Measurements from ENCODE around the gene ANAPC15. TPM values are rescaled to one million over a fixed set of nuclear protein-coding genes. Genes with fewer than 3 reads are reported as not detected.

Gene ANAPC15
- total RNA-seq, 2 donors from 2014 or later, result 51.2 to 54.9 TPM

DNA sequence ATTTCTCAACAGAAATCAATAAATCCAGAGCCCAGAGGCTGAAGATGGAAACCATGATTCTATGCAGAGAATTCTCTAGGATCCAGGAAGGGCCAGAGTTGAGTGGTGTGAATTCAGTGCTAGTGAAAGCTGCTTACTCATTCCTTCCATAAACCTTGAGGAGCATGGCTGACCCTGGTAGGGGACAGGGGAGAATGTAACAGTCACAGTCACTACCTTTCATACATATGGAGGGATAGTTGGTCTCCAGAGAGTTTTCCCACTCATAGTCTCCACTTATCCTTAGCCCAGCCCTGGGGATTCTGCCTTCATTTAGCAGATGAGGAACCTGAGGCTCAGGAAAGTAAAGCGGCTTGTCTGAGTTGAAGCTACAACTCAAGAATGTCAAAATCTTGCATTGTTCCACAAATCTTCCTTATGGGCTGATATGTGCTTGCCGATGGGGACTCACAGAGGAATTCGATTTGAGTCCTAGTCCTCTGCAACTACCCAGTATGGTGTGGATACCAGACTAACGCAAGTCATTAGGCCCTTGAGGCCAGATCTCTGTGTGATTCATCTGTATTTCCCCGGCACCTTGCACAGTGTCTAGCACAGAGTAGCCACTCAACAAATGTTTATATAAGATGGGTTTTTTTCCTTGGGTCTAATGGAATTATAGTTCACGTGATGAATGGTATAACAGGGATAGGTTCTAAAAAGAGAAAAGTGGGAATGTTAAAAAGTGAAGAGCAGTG is 3.7 kb upstream of the ANAPC15 start:
- Mint-ChIP-seq H3K27ac (no peak overlapping the region), H3K36me3 (ENCODE audit: low read depth) (no peaks in the 10 kb centered on the region), H3K4me3 (no peak overlapping the region), H3K27me3 (ENCODE audit: insufficient read depth) (peaks cover 35% of the 10 kb centered on the region), H3K4me1 (peaks cover 26% of the 10 kb centered on the region), H3K9me3 (no peaks in the 10 kb centered on the region)
- H3K4me3 ChIP-seq (ENCODE audit: low read length), result no peak overlapping the region
- H3K9me3 ChIP-seq (ENCODE audit: control insufficient read depth, low read length), result no peaks in the 10 kb centered on the region
- TF ChIP-seq CTCF (conservative IDR thresholded peaks at IDR 0.05), result no peak
- no peaks in the 10 kb centered on the region for H3K36me3 ChIP-seq (ENCODE audit: control insufficient read depth, insufficient read depth, low read length)
- peaks cover 7% of the 10 kb centered on the region for H3K27me3 ChIP-seq (ENCODE audit: control insufficient read depth, insufficient read depth, low read length, poor library complexity, severe bottlenecking)
- H3K4me1 ChIP-seq (ENCODE audit: control insufficient read depth, insufficient read depth, low read length), result no peaks in the 10 kb centered on the region
- no peak overlapping the region for H3K9ac ChIP-seq (ENCODE audit: extremely low read depth, low read length, poor library complexity, severe bottlenecking)
- WGBS, 2 experiments (ENCODE audit: insufficient coverage in 1 of 2, insufficient read length in 1 of 2), result 92 to 94% methylated on average over 6 of the region's 6 CpGs
- no peak for DNase-seq
- no peak overlapping the region for H3K27ac ChIP-seq (ENCODE audit: low read depth, low read length)

DNA sequence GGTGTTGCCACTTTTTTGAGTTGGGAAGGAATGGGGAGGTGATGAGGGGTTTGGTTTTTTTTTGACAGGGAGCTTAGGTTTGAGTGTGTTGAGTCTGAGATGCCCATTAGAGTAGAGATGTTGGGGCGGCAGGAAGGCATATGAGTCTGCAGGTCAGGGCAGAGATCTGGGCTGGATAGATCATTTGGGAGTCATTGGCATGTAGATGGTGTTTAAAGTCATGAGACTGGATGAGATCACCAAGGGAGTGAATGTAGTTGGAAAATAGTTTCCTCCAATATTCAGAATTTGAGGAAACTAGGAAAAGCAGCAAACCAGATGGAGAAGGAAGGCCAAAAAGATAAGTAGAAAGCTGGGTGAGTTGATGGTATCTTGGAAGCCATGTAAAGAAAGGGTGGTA is 2.1 kb upstream of the ANAPC15 start:
- Mint-ChIP-seq H3K27me3 (ENCODE audit: insufficient read depth) (peaks cover 30% of the 10 kb centered on the region), H3K4me3 (no peak overlapping the region), H3K9me3 (no peaks in the 10 kb centered on the region), H3K36me3 (ENCODE audit: low read depth) (peaks cover 9% of the 10 kb centered on the region), H3K27ac (no peak overlapping the region), H3K4me1 (peaks cover 26% of the 10 kb centered on the region)
- no peak for TF ChIP-seq CTCF (conservative IDR thresholded peaks at IDR 0.05)
- Histone ChIP-seq H3K4me1 (ENCODE audit: control insufficient read depth, insufficient read depth, low read length) (no peaks in the 10 kb centered on the region), H3K9ac (ENCODE audit: extremely low read depth, low read length, poor library complexity, severe bottlenecking) (no peak overlapping the region), H3K27ac (ENCODE audit: low read depth, low read length) (no peak overlapping the region), H3K27me3 (ENCODE audit: control insufficient read depth, insufficient read depth, low read length, poor library complexity, severe bottlenecking) (peaks cover 7% of the 10 kb centered on the region), H3K36me3 (ENCODE audit: control insufficient read depth, insufficient read depth, low read length) (peaks cover 12% of the 10 kb centered on the region), H3K9me3 (ENCODE audit: control insufficient read depth, low read length) (no peaks in the 10 kb centered on the region), H3K4me3 (ENCODE audit: low read length) (no peak overlapping the region)
- WGBS, 2 experiments (ENCODE audit: insufficient coverage in 1 of 2, insufficient read length in 1 of 2), result 97 to 100% methylated on average over 1 of the region's 1 CpG
- no peak for DNase-seq

DNA sequence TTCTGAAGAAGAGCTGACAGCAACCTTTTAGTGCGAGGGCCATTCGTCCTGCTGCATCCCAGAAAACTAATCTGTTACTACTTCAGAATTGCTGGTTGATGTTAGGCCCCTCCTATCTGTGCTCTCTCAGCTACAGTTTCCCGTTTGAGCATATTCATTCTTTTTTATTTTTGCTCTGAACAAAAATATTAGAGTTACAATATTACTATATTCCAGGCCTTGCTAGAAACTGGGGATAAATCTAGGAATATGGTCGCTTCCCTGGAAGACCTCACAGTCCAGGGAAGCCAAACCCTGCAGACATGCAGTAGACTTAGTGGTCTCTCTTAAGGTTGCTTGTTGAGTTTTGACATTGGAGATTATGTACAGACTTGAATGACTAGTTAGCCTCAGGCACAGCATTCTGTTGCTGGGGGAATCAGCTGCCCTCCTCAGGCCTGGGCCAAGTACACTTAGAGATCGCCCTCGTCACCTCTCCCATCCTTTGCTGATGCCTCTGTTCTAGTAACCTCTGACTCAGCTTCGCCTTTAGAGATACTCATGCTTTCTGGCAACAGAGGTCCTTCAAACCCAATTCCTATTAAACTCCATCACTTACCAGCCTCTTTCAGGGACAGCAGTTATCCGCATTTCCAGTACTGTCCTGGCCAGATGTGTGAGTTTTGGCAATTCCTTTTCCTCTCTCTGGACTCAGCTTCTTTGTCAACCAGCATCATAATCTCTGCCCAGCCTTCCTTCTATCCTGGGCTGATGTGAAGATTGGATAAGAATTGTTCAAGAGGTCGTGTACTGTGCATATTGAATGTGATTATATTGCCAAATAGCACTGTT is 698 bp upstream of the ANAPC15 start:
- WGBS, 2 experiments (ENCODE audit: insufficient coverage in 1 of 2, insufficient read length in 1 of 2), result 70 to 82% methylated on average over 7 to 9 of the region's 9 CpGs
- peaks cover 20% of the 10 kb centered on the region for H3K4me1 Mint-ChIP-seq

More for the DNA sequence above, 698 bp upstream of the ANAPC15 start:
- H3K9me3 Mint-ChIP-seq, result no peaks in the 10 kb centered on the region
- Histone ChIP-seq H3K4me1 (ENCODE audit: control insufficient read depth, insufficient read depth, low read length) (no peaks in the 10 kb centered on the region), H3K9me3 (ENCODE audit: control insufficient read depth, low read length) (no peaks in the 10 kb centered on the region), H3K9ac (ENCODE audit: extremely low read depth, low read length, poor library complexity, severe bottlenecking) (peak overlapping the region; percentile 98), H3K36me3 (ENCODE audit: control insufficient read depth, insufficient read depth, low read length) (peaks cover 18% of the 10 kb centered on the region), H3K4me3 (ENCODE audit: low read length) (peak overlapping the region; percentile 95), H3K27me3 (ENCODE audit: control insufficient read depth, insufficient read depth, low read length, poor library complexity, severe bottlenecking) (peaks cover 7% of the 10 kb centered on the region), H3K27ac (ENCODE audit: low read depth, low read length) (peak overlapping the region; percentile 99)
- no peak for TF ChIP-seq CTCF (conservative IDR thresholded peaks at IDR 0.05)
- H3K36me3 Mint-ChIP-seq (ENCODE audit: low read depth), result peaks cover 15% of the 10 kb centered on the region
- DNase-seq, result no peak
- H3K27me3 Mint-ChIP-seq (ENCODE audit: insufficient read depth), result peaks cover 23% of the 10 kb centered on the region
- peak overlapping the region; percentile 83 for H3K4me3 Mint-ChIP-seq
- peak overlapping the region; percentile 100 for H3K27ac Mint-ChIP-seq
